ENCODE measurements around the gene PELO. TPM values are rescaled to one million over a fixed set of nuclear protein-coding genes. Genes with fewer than 3 reads are reported as not detected.
"Not testable (repeated sequence)": the region's sequence is repeated elsewhere in the genome, so short reads cannot be mapped to it uniquely, and the experiment has no call there.

The PELO gene
- polyA plus RNA-seq, 1 of the 3 experiments (the other 2 are of a cell fraction) = 10.7 TPM

DNA sequence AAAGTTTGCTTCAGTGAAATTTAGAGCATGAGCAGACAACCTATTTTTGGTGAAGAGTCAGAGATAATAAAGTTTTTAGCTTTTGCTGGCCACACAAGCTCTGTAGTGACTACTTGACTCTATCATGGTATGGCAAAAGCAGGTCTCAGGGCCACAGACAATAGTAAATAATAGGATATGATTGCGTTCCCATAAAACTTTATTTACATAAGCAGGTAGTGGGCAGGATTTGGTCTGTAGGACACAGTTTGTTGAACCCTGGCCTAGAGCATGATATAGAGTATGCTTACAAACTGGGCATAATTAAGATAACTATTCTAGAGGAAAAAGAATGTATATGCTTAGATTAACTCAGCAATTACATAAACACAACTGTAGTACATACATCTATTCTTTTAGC is 30.1 kb downstream of the PELO start:
- H2AFZ ChIP-seq (ENCODE audit: low read depth) = no peak overlapping the region
- H3K27ac ChIP-seq (ENCODE audit: low read depth in 2 of 2, low read length in 1 of 2) = no peak overlapping the region
- H3K79me2 ChIP-seq (ENCODE audit: insufficient read depth) = peaks cover 3% of the 10 kb centered on the region; the same call in 1 of the 2 replicates
- no peaks in the 10 kb centered on the region for H3K36me3 ChIP-seq (replicated peaks in 1 of 2; ENCODE audit: control insufficient read depth in 1 of 2, insufficient read depth in 2 of 2, low read length in 1 of 2)
- H3K27me3 ChIP-seq (ENCODE audit: insufficient read depth) = no peaks in the 10 kb centered on the region
- no peaks in the 10 kb centered on the region for H4K20me1 ChIP-seq (ENCODE audit: insufficient read depth)
- DNase-seq = no peak
- H3K4me3 ChIP-seq (ENCODE audit: low read depth in 2 of 2, low read length in 1 of 2) = no peak overlapping the region
- H3K9ac ChIP-seq = no peak overlapping the region
- H3K9me3 ChIP-seq = no peaks in the 10 kb centered on the region
- POLR2A ChIA-PET = no interaction called here
- H3K9me2 ChIP-seq = no peaks in the 10 kb centered on the region
- CTCF ChIA-PET = interaction anchor here (1.0 kb wide), 1 partner anchor 12 kb away, joined by 3 read pairs; no protein-coding TSS in a partner anchor
- WGBS (ENCODE audit: low lambda C conversion rate) = 94% methylated on average over 1 of the region's 1 CpG
- TF ChIP-seq YY1 (IDR thresholded peaks at IDR 0.05; ENCODE audit: low read depth) (no peak), GABPA (IDR thresholded peaks at IDR 0.05; ENCODE audit: low read depth) (no peak), GATA2 (CRISPR knock-in tag; IDR thresholded peaks at IDR 0.05) (no peak), RFX5 (IDR thresholded peaks at IDR 0.05; ENCODE audit: low read length) (no peak), EZH2phosphoT487 (IDR thresholded peaks at IDR 0.05; ENCODE audit: borderline replicate concordance, low read depth) (no peak), RAD21 (IDR thresholded peaks at IDR 0.05; ENCODE audit: low read length) (no peak), SMC3 (IDR thresholded peaks at IDR 0.05; ENCODE audit: low read depth, low read length) (no peak), TEAD4 (IDR thresholded peaks at IDR 0.05; ENCODE audit: borderline replicate concordance, insufficient read depth) (no peak), CHD2 (IDR thresholded peaks at IDR 0.05; ENCODE audit: low read length, partially characterized antibody) (no peak)
- TF ChIP-seq, protein P1, sequence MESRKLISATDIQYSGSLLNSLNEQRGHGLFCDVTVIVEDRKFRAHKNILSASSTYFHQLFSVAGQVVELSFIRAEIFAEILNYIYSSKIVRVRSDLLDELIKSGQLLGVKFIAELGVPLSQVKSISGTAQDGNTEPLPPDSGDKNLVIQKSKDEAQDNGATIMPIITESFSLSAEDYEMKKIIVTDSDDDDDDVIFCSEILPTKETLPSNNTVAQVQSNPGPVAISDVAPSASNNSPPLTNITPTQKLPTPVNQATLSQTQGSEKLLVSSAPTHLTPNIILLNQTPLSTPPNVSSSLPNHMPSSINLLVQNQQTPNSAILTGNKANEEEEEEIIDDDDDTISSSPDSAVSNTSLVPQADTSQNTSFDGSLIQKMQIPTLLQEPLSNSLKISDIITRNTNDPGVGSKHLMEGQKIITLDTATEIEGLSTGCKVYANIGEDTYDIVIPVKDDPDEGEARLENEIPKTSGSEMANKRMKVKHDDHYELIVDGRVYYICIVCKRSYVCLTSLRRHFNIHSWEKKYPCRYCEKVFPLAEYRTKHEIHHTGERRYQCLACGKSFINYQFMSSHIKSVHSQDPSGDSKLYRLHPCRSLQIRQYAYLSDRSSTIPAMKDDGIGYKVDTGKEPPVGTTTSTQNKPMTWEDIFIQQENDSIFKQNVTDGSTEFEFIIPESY (IDR thresholded peaks at IDR 0.05; ENCODE audit: borderline replicate concordance, low read depth) = no peak
- TF ChIP-seq, protein P2, sequence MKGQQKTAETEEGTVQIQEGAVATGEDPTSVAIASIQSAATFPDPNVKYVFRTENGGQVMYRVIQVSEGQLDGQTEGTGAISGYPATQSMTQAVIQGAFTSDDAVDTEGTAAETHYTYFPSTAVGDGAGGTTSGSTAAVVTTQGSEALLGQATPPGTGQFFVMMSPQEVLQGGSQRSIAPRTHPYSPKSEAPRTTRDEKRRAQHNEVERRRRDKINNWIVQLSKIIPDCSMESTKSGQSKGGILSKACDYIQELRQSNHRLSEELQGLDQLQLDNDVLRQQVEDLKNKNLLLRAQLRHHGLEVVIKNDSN (IDR thresholded peaks at IDR 0.05; ENCODE audit: borderline replicate concordance, low read depth) = no peak
- peaks cover 0 to 4% of the 10 kb centered on the region in 2 experiments; a peak in 2 of 4 replicates for H3K4me1 ChIP-seq (ENCODE audit: control insufficient read depth in 1 of 2, insufficient read depth in 2 of 2, low read depth in 1 of 2, low read length in 1 of 2)
- H3K4me2 ChIP-seq = no peak overlapping the region
- peaks cover 7% of the 10 kb centered on the region for H3F3A ChIP-seq (replicated peaks; ENCODE audit: insufficient read depth)

DNA sequence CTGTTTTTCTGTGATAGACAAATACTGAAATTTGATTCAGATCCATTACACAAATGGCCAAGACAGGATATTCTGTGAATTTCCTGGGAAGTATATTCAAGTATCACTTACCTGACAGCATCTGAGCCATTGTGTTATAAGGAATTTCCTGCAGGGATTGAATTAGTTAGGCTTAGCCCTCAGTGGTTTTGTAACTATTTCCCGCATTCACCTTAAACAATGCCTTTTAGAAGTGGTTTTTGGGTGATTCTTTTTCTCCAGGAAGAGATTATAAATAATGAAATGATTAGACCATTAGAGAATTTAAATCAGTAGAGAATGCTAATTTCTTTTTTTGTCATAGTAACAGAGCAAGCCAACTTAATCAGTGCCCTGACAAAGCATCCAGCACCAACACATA is 30.6 kb downstream of the PELO start:
- Histone ChIP-seq H3K4me2 (no peak overlapping the region), H4K20me1 (ENCODE audit: insufficient read depth) (no peaks in the 10 kb centered on the region), H3K4me3 (ENCODE audit: low read depth in 2 of 2, low read length in 1 of 2) (no peak overlapping the region), H3K36me3 (replicated peaks in 1 of 2; ENCODE audit: control insufficient read depth in 1 of 2, insufficient read depth in 2 of 2, low read length in 1 of 2) (no peaks in the 10 kb centered on the region), H3K4me1 (ENCODE audit: control insufficient read depth in 1 of 2, insufficient read depth in 2 of 2, low read depth in 1 of 2, low read length in 1 of 2) (peaks cover 0 to 4% of the 10 kb centered on the region in 2 experiments; a peak in 2 of 4 replicates), H3K9ac (no peak overlapping the region), H3K27me3 (ENCODE audit: insufficient read depth) (no peaks in the 10 kb centered on the region), H3K79me2 (ENCODE audit: insufficient read depth) (peaks cover 3% of the 10 kb centered on the region; the same call in 1 of the 2 replicates), H3K27ac (ENCODE audit: low read depth in 2 of 2, low read length in 1 of 2) (no peak overlapping the region), H3K9me3 (no peaks in the 10 kb centered on the region), H3K9me2 (no peaks in the 10 kb centered on the region), H2AFZ (ENCODE audit: low read depth) (no peak overlapping the region), H3F3A (replicated peaks; ENCODE audit: insufficient read depth) (peaks cover 7% of the 10 kb centered on the region)
- ChIA-PET CTCF (interaction anchor here (1.0 kb wide), 1 partner anchor 13 kb away, joined by 3 read pairs; no protein-coding TSS in a partner anchor), POLR2A (no interaction called here)
- DNase-seq = no peak
- TF ChIP-seq POLR2AphosphoS5 (IDR thresholded peaks at IDR 0.05; ENCODE audit: low read depth, low read length) (no peak), FOXJ3 (CRISPR knock-in tag; IDR thresholded peaks at IDR 0.05) (no peak)
- TF ChIP-seq, protein P3, sequence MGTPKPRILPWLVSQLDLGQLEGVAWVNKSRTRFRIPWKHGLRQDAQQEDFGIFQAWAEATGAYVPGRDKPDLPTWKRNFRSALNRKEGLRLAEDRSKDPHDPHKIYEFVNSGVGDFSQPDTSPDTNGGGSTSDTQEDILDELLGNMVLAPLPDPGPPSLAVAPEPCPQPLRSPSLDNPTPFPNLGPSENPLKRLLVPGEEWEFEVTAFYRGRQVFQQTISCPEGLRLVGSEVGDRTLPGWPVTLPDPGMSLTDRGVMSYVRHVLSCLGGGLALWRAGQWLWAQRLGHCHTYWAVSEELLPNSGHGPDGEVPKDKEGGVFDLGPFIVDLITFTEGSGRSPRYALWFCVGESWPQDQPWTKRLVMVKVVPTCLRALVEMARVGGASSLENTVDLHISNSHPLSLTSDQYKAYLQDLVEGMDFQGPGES (IDR thresholded peaks at IDR 0.05; ENCODE audit: low read depth, low read length) = no peak
- 96% methylated on average over 1 of the region's 1 CpG for WGBS (ENCODE audit: low lambda C conversion rate)

DNA sequence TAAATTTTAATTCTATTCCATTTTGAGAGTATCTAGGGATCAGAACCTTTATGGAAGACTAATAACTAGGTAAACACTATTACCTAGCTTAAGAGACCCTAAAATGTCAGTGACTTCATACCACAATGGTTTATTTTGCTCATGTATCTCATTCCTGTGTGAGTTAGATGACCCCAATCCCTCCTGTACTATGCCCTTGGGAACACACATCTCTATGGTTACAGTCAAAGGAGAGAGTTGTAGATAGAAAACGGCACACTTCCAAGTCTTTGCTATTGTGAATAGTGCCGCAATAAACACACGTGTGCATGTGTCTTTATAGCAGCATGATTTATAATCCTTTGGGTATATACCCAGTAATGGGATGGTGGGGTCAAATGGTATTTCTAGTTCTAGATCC is 31.1 kb downstream of the PELO start:
- H3K36me3 ChIP-seq (replicated peaks in 1 of 2; ENCODE audit: control insufficient read depth in 1 of 2, insufficient read depth in 2 of 2, low read length in 1 of 2); H3K4me3 ChIP-seq (ENCODE audit: low read depth in 2 of 2, low read length in 1 of 2); H3K4me2 ChIP-seq; H3K27me3 ChIP-seq (ENCODE audit: insufficient read depth); POLR2A ChIA-PET; H3K9me3 ChIP-seq; H3K9ac ChIP-seq; DNase-seq; H3K79me2 ChIP-seq (ENCODE audit: insufficient read depth); CTCF ChIA-PET; H2AFZ ChIP-seq (ENCODE audit: low read depth); H3K27ac ChIP-seq (ENCODE audit: low read depth in 2 of 2, low read length in 1 of 2); H3K4me1 ChIP-seq (ENCODE audit: control insufficient read depth in 1 of 2, insufficient read depth in 2 of 2, low read depth in 1 of 2, low read length in 1 of 2); H4K20me1 ChIP-seq (ENCODE audit: insufficient read depth); H3F3A ChIP-seq (replicated peaks; ENCODE audit: insufficient read depth); H3K9me2 ChIP-seq: not testable (repeated sequence)
- WGBS (ENCODE audit: low lambda C conversion rate) = 94% methylated on average over 3 of the region's 3 CpGs
